Heart left ventricle (tissue), 13 donors: ENCODE data around the gene UBE2E2.

Experiments used
- POLR2A ChIP-seq, 2 donors: fragments of 450-650 bp; IDR thresholded peaks; one replicate each; pipeline ENCODE4 v1.6.1; 2017; ENCODE audit warnings: antibody characterized with exemption in 2 of 2, mild to moderate bottlenecking in 2 of 2, moderate library complexity in 2 of 2
- TF ChIP-seq, protein P1 (sequence below), 12 donors: fragments of 200-600 bp; sonication (generic) in 4 of 12; IDR thresholded peaks; one replicate each; pipeline versions ENCODE4 v1.5.0 to v1.8.0; 2018 to 2022; ENCODE audit warnings: antibody characterized with exemption in 12 of 12, mild to moderate bottlenecking in 5 of 12
- donor health status: ischemic (EF 13 %, LVEDD 7.1; RV severe dilation, severe dysfunction).
- donor health status: DM: no; HTN: yes; CAD: no.
- donor health status: DM: no; HTN: no; CAD: no.
- donor health status: ischemic (EF 25% LVEDD 6.9; RV normal size, moderate dysfunction).
- donor health status: ischemic (EF 25% LVEDD 5.7; RV mildly dilated, moderate dysfunction).
- donor health status: ischemic (EF 35%, LVEDD 5.7; RV mildly dilated, moderate dysfunction).
- donor health status: nonischemic (EF 11% LVEDD 7.7; RV severe dilation, severe dysfunction).
- donor health status: DM: yes; HTN: yes; CAD: no.
- donor health status: PGD.
- donor health status: ischemic (EF 29% LVEDD 5.4; RV normal size, mild dysfunction).
- donor health status: nonischemic (EF 23%, LVEDD 6.1; RV moderate dilation, normal function).

DNA sequence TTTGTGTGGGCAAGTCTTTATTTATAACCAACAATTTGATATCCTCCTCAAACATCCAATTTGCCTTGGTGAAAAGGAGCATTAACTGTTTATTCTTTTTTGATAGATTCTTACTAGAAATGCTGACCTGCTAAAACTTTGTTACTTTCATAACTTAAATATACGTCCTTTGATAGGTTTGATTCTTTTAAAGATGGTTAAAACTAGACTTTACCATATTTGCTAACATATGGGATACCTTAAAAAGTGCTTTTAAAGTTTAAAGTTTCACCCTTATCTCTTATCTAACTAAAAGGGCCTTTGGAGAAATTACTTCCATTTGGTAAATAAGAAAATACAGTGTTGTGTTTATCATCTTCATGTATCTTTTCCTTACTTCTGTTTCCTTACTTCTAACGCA is 336.1 kb downstream of the UBE2E2 start:
- TF ChIP-seq, protein P1, sequence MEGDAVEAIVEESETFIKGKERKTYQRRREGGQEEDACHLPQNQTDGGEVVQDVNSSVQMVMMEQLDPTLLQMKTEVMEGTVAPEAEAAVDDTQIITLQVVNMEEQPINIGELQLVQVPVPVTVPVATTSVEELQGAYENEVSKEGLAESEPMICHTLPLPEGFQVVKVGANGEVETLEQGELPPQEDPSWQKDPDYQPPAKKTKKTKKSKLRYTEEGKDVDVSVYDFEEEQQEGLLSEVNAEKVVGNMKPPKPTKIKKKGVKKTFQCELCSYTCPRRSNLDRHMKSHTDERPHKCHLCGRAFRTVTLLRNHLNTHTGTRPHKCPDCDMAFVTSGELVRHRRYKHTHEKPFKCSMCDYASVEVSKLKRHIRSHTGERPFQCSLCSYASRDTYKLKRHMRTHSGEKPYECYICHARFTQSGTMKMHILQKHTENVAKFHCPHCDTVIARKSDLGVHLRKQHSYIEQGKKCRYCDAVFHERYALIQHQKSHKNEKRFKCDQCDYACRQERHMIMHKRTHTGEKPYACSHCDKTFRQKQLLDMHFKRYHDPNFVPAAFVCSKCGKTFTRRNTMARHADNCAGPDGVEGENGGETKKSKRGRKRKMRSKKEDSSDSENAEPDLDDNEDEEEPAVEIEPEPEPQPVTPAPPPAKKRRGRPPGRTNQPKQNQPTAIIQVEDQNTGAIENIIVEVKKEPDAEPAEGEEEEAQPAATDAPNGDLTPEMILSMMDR (IDR thresholded peaks at IDR 0.05): no peak
- no peak for TF ChIP-seq POLR2A (IDR thresholded peaks at IDR 0.05)
